ENCODE results near the gene ENO1. TPM values are rescaled to one million over a fixed set of nuclear protein-coding genes. Genes with fewer than 3 reads are reported as not detected.

The ENO1 gene
- total RNA-seq, 4 donors from 2014 or later = 351 to 688 (median 453) TPM

- DNase-seq (ENCODE audit: low spot score in 2 of 2) = no peak
- WGBS, 2 donors = 71 to 76% methylated on average over 15 of the region's 15 CpGs
- H3K4me3 ChIP-seq (ENCODE audit: low read depth, poor library complexity, severe bottlenecking) = no peak overlapping the region
- no peak for TF ChIP-seq CTCF (IDR thresholded peaks at IDR 0.05)
- no peak for TF ChIP-seq POLR2A (IDR thresholded peaks at IDR 0.05)
- intact Hi-C loops (cut with DNase I; ENCODE audit: low total_unique reads) = no loop called here
These were observed 4.0 kb downstream of the ENO1 start for GRCh38 chr1:8874230-8875201.

GRCh38 chr1:8873506-8874229 is 4.8 kb downstream of the ENO1 start:
- intact Hi-C loops (cut with DNase I; ENCODE audit: low total_unique reads) = no loop called here
- WGBS, 2 donors = 8 to 11% methylated on average over 5 of the region's 5 CpGs
- no peak for TF ChIP-seq POLR2A (IDR thresholded peaks at IDR 0.05)
- TF ChIP-seq CTCF (IDR thresholded peaks at IDR 0.05) = no peak
- DNase-seq (ENCODE audit: low spot score in 2 of 2) = peak; percentile 87 to 93
- H3K4me3 ChIP-seq (ENCODE audit: low read depth, poor library complexity, severe bottlenecking) = no peak overlapping the region

GRCh38 chr1:8873001-8873400 is 5.5 kb downstream of the ENO1 start:
- no peak for TF ChIP-seq POLR2A (IDR thresholded peaks at IDR 0.05)
- TF ChIP-seq CTCF (IDR thresholded peaks at IDR 0.05) = no peak
- H3K4me3 ChIP-seq (ENCODE audit: low read depth, poor library complexity, severe bottlenecking) = no peak overlapping the region

GRCh38 chr1:8871965-8872399 is 6.5 kb downstream of the ENO1 start:
- no peak overlapping the region for H3K4me3 ChIP-seq (ENCODE audit: low read depth, poor library complexity, severe bottlenecking)
- TF ChIP-seq CTCF (IDR thresholded peaks at IDR 0.05) (no peak), POLR2A (IDR thresholded peaks at IDR 0.05) (no peak)
- intact Hi-C loops (cut with DNase I; ENCODE audit: low total_unique reads) = no loop called here
- no peak for DNase-seq (ENCODE audit: low spot score in 2 of 2)
- WGBS, 2 donors = 38 to 63% methylated on average over 5 of the region's 5 CpGs

More at GRCh38 chr1:8873001-8873400, 5.5 kb downstream of the ENO1 start:
- intact Hi-C loops (cut with DNase I; ENCODE audit: low total_unique reads) = no loop called here
- WGBS, 2 donors = 78 to 93% methylated on average over 5 of the region's 5 CpGs
- DNase-seq (ENCODE audit: low spot score in 2 of 2) = no peak

- TF ChIP-seq CTCF (IDR thresholded peaks at IDR 0.05) = no peak
- no peak for TF ChIP-seq POLR2A (IDR thresholded peaks at IDR 0.05)
- intact Hi-C loops (cut with DNase I; ENCODE audit: low total_unique reads) = no loop called here
- no peak for DNase-seq (ENCODE audit: low spot score in 2 of 2)
These were observed 6.9 kb downstream of the ENO1 start for GRCh38 chr1:8871539-8871935.

More at GRCh38 chr1:8871539-8871935, 6.9 kb downstream of the ENO1 start:
- no peak overlapping the region for H3K4me3 ChIP-seq (ENCODE audit: low read depth, poor library complexity, severe bottlenecking)
- 76 to 78% methylated on average over 7 of the region's 7 CpGs for WGBS, 2 donors
